HCT116 (cell line): ENCODE data around the gene KCTD1. TPM values are rescaled to one million over a fixed set of nuclear protein-coding genes. Genes with fewer than 3 reads are reported as not detected.

Experiments used
- ATAC-seq: fragments of 200-7000 bp; cut with Tn5 transposase; 2 replicates; pipeline ENCODE4 v1.9.1; 2020; ENCODE audit warnings: mild to moderate bottlenecking, moderate library complexity
- BruUV-seq: library from RNA; stranded (reverse); fragments of 400-500 nt; replicated peaks from 2 replicates; lab custom pipeline; 2021; lab: Mats Ljungman, UMichigan
- CTCF ChIA-PET: fragments of 300-600 bp; sonication (Branson Sonifier 250); formaldehyde crosslinking; loops from one replicate; lab custom pipeline; 2021; ENCODE audit warnings: antibody characterized with exemption; lab: Charles Lee
- POLR2A ChIA-PET: fragments of 300-600, 350-600 bp; sonication (Branson Sonifier 250); formaldehyde crosslinking; loops from one replicate; lab custom pipeline; 2021; ENCODE audit warnings: antibody characterized with exemption; lab: Charles Lee
- RAD21 ChIA-PET, 2 experiments: fragments of 300-600 bp; sonication (Branson Sonifier 250); formaldehyde crosslinking; loops; one replicate each; lab custom pipeline; 2023; ENCODE audit warnings: low total read pairs in 2 of 2; ENCODE audit not compliant: uncharacterized antibody in 2 of 2, unreplicated experiment in 2 of 2, low non-redundant PET in 1 of 2; lab: Charles Lee
- DNase-seq: peaks from one replicate; pipeline ENCODE4 v3.0.0-alpha.2; 2010; ENCODE audit warnings: low read depth, low spot score
- H2AFZ ChIP-seq: fragments of 200-600 bp; shearing (Covaris generic), sonication (generic); 2 replicates; pipeline ENCODE4 v1.6.1; 2017; ENCODE audit warnings: low read depth, mixed run types, mixed read lengths, antibody characterized with exemption, low read length; ENCODE audit not compliant: poor library complexity, severe bottlenecking
- H3K27ac ChIP-seq: 2 replicates; pipeline ENCODE4 v1.5.1; 2012; ENCODE audit warnings: low read depth, low read length
- H3K27me3 ChIP-seq: fragments of 200-600 bp; sonication (generic); 2 replicates; pipeline ENCODE4 v1.6.1; 2016; ENCODE audit warnings: mixed run types, low read length, mixed read lengths; ENCODE audit not compliant: insufficient read depth
- H3K36me3 ChIP-seq, 2 experiments: fragments of 200-500 bp in 1 of 2; fragments of 200-600 bp in 1 of 2; sonication (Bioruptor generic) in 1 of 2; sonication (generic) in 1 of 2; 2 replicates each; pipeline versions ENCODE4 v1.5.1 to v1.6.1; 2014 to 2016; ENCODE audit warnings: low read length in 2 of 2, inconsistent platforms in 1 of 2, mixed read lengths in 1 of 2, mixed run types in 1 of 2; ENCODE audit not compliant: insufficient read depth in 2 of 2, control insufficient read depth in 1 of 2
- H3K4me1 ChIP-seq, 2 experiments: fragments of 200-600 bp in 1 of 2; sonication (generic) in 1 of 2; 2 replicates each; pipeline versions ENCODE4 v1.5.1 to v1.6.1; 2012 to 2017; ENCODE audit warnings: low read length in 2 of 2, inconsistent platforms in 1 of 2, mild to moderate bottlenecking in 1 of 2, mixed read lengths in 1 of 2, mixed run types in 1 of 2, moderate library complexity in 1 of 2; ENCODE audit not compliant: insufficient read depth in 2 of 2, control insufficient read depth in 1 of 2
- H3K4me2 ChIP-seq: fragments of 200-600 bp; sonication (generic); 2 replicates; pipeline ENCODE4 v1.6.1; 2017; ENCODE audit warnings: mixed run types, low read length, mixed read lengths
- H3K4me3 ChIP-seq, 2 experiments: fragments of 200-600 bp in 1 of 2; sonication (generic) in 1 of 2; replicated peaks in 1 of 2; 2 replicates each; pipeline ENCODE4 v1.5.1; 2011 to 2016; ENCODE audit warnings: low read length in 2 of 2, control low read depth in 1 of 2, low read depth in 1 of 2, mild to moderate bottlenecking in 1 of 2, mixed read lengths in 1 of 2, mixed run types in 1 of 2
- H3K79me2 ChIP-seq: fragments of 200-600 bp; sonication (generic); 2 replicates; pipeline ENCODE4 v1.6.1; 2017; ENCODE audit warnings: mild to moderate bottlenecking, mixed run types, low read length, moderate library complexity, mixed read lengths; ENCODE audit not compliant: insufficient read depth
- H3K9ac ChIP-seq: fragments of 200-600 bp; sonication (generic); 2 replicates; pipeline ENCODE4 v1.6.1; 2016; ENCODE audit warnings: low read length, mixed read lengths
- H3K9me2 ChIP-seq: fragments of 200-600 bp; sonication (generic), shearing (Covaris generic); 2 replicates; pipeline ENCODE4 v1.6.1; 2017; ENCODE audit warnings: mixed run types, mild to moderate bottlenecking, moderate library complexity; ENCODE audit not compliant: insufficient read depth
- H3K9me3 ChIP-seq, 2 experiments: fragments of 200-500 bp in 1 of 2; fragments of 200-600 bp in 1 of 2; sonication (Bioruptor generic) in 1 of 2; sonication (generic) in 1 of 2; 2 replicates each; pipeline ENCODE4 v1.6.1; 2014 to 2017; ENCODE audit warnings: low read length in 2 of 2, mixed read lengths in 2 of 2, inconsistent platforms in 1 of 2, low read depth in 1 of 2, mild to moderate bottlenecking in 1 of 2, mixed run types in 1 of 2, moderate library complexity in 1 of 2; ENCODE audit not compliant: control insufficient read depth in 1 of 2, insufficient read depth in 1 of 2
- H4K20me1 ChIP-seq: fragments of 200-600 bp; sonication (generic), shearing (Covaris generic); 2 replicates; pipeline ENCODE4 v1.6.1; 2017; ENCODE audit warnings: mixed run types, mild to moderate bottlenecking, moderate library complexity; ENCODE audit not compliant: insufficient read depth
- CBX3 ChIP-seq: IDR thresholded peaks from 2 replicates; pipeline ENCODE4 v1.6.1; 2012; ENCODE audit warnings: low read depth
- CEBPB ChIP-seq: IDR thresholded peaks from 2 replicates; pipeline ENCODE4 v1.6.1; 2012; ENCODE audit warnings: low read depth
- EGR1 ChIP-seq: IDR thresholded peaks from 2 replicates; pipeline ENCODE4 v1.6.1; 2012; ENCODE audit warnings: low read depth
- ELF1 ChIP-seq: IDR thresholded peaks from 2 replicates; pipeline ENCODE4 v1.6.1; 2012; ENCODE audit warnings: low read depth, borderline replicate concordance
- EZH2 ChIP-seq: fragments of 200-600 bp; sonication (generic); IDR thresholded peaks from 2 replicates; pipeline ENCODE4 v1.6.1; 2017; ENCODE audit warnings: antibody characterized with exemption, mixed run types
- EZH2phosphoT487 ChIP-seq: fragments of 200-600 bp; IDR thresholded peaks from 2 replicates; pipeline ENCODE4 v1.6.1; 2018; ENCODE audit warnings: antibody characterized with exemption, borderline replicate concordance
- FOSL1 ChIP-seq: IDR thresholded peaks from 2 replicates; pipeline ENCODE4 v1.6.1; 2012; ENCODE audit warnings: low read depth
- JUND ChIP-seq: IDR thresholded peaks from 2 replicates; pipeline ENCODE4 v1.6.1; 2012
- POLR2AphosphoS5 ChIP-seq: IDR thresholded peaks from 2 replicates; pipeline ENCODE4 v1.6.1; 2011; ENCODE audit warnings: mild to moderate bottlenecking, low read depth, low read length, moderate library complexity
- RAD21 ChIP-seq: IDR thresholded peaks from 2 replicates; pipeline ENCODE4 v1.6.1; 2012; ENCODE audit warnings: low read depth, mild to moderate bottlenecking
- SIN3A ChIP-seq: IDR thresholded peaks from 2 replicates; pipeline ENCODE4 v1.6.1; 2012; ENCODE audit warnings: low read depth
- SRF ChIP-seq: IDR thresholded peaks from 2 replicates; pipeline ENCODE4 v1.6.1; 2012; ENCODE audit warnings: low read depth
- TCF7L2 ChIP-seq: IDR thresholded peaks from 2 replicates; pipeline ENCODE4 v1.7.0; 2011; ENCODE audit warnings: borderline replicate concordance, inconsistent platforms; ENCODE audit not compliant: insufficient read depth, insufficient read length; ENCODE audit errors: extremely low read depth
- YY1 ChIP-seq: IDR thresholded peaks from 2 replicates; pipeline ENCODE4 v1.6.1; 2011; ENCODE audit warnings: low read length, low read depth, moderate library complexity, mild to moderate bottlenecking; ENCODE audit not compliant: insufficient replicate concordance; ENCODE audit errors: extremely low read depth
- intact Hi-C: fragments of 100-400 bp; cut with micrococcal nuclease; formaldehyde crosslinking; loops from 2 replicates; pipeline ENCODE4 v1.10.0; 2022
- total RNA-seq: library from RNA; stranded (reverse); gene quantifications from one replicate; pipeline ENCODE4 v1.2.1, GENCODE V29; 2021; ENCODE audit not compliant: unreplicated experiment
- TF ChIP-seq, protein P1 (sequence below): IDR thresholded peaks from 2 replicates; pipeline ENCODE4 v1.6.1; 2012
- TF ChIP-seq, protein P2 (sequence below): IDR thresholded peaks from 2 replicates; pipeline ENCODE4 v1.6.1; 2011; ENCODE audit warnings: mild to moderate bottlenecking, low read length, moderate library complexity; ENCODE audit not compliant: insufficient replicate concordance; ENCODE audit errors: extremely low read depth

KCTD1 gene
- total RNA-seq, 1 experiment from 2014 or later = 16.8 TPM

DNA sequence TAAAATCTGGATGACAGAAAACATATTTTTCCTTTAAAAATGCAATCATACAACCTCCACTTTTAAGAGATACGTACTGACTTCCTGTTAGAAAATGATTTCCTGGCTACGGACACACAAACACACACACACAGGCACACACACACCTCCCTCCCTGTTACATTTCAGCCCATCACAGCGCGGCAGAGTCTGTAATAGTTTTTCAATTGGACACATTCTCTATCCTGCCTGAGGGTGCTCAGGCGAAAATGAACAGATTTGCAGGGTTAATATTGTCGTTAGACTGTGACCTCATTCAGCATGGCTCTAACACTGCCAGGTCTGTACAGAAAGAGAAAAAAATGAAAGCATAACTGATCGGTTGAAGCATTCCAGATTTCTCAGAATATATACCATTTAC, 45.0 kb downstream of the KCTD1 start:
- POLR2A ChIA-PET = no interaction called here

DNA sequence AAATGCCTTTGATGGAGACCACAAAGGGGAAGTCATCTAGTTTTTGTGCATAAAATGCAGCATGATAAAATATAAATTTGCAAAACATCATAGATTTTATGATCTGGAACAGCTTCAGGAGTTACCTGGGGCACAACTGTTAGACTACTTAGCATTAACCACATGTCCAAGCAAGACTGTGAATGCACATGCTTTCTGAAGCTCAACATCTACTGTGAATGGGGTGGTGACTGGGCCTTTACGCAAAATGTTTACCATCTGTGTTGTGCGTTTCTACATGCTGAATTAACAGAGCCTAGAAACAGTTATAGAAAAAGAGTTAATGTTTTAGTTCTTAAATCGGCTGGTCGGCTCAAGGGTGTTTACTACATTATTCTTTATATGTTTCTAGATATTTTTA, 45.5 kb downstream of the KCTD1 start:
- Histone ChIP-seq H3K9me2 (no peaks in the 10 kb centered on the region), H3K27ac (no peak overlapping the region), H3K4me3 (no peak overlapping the region), H2AFZ (no peak overlapping the region), H3K4me1 (no peaks in the 10 kb centered on the region), H3K4me2 (no peak overlapping the region), H3K79me2 (no peaks in the 10 kb centered on the region), H3K9me3 (no peaks in the 10 kb centered on the region), H4K20me1 (no peaks in the 10 kb centered on the region), H3K36me3 (no peaks in the 10 kb centered on the region), H3K9ac (no peak overlapping the region), H3K27me3 (no peaks in the 10 kb centered on the region)
- ChIA-PET CTCF (no interaction called here), RAD21 (no interaction called here), POLR2A (no interaction called here)
- no peak for TF ChIP-seq TCF7L2
- TF ChIP-seq SIN3A = no peak
- no peak for TF ChIP-seq FOSL1
- no peak for TF ChIP-seq ELF1
- no peak for TF ChIP-seq RAD21
- no peak for TF ChIP-seq YY1
- TF ChIP-seq EGR1 = no peak
- TF ChIP-seq EZH2 = no peak
- TF ChIP-seq POLR2AphosphoS5 = no peak
- TF ChIP-seq JUND = no peak
- TF ChIP-seq, protein P1, sequence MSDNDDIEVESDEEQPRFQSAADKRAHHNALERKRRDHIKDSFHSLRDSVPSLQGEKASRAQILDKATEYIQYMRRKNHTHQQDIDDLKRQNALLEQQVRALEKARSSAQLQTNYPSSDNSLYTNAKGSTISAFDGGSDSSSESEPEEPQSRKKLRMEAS = no peak
- no peak for TF ChIP-seq SRF
- TF ChIP-seq, protein P2, sequence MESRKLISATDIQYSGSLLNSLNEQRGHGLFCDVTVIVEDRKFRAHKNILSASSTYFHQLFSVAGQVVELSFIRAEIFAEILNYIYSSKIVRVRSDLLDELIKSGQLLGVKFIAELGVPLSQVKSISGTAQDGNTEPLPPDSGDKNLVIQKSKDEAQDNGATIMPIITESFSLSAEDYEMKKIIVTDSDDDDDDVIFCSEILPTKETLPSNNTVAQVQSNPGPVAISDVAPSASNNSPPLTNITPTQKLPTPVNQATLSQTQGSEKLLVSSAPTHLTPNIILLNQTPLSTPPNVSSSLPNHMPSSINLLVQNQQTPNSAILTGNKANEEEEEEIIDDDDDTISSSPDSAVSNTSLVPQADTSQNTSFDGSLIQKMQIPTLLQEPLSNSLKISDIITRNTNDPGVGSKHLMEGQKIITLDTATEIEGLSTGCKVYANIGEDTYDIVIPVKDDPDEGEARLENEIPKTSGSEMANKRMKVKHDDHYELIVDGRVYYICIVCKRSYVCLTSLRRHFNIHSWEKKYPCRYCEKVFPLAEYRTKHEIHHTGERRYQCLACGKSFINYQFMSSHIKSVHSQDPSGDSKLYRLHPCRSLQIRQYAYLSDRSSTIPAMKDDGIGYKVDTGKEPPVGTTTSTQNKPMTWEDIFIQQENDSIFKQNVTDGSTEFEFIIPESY = no peak
- TF ChIP-seq CEBPB = no peak
- ATAC-seq (no peak), DNase-seq (no peak)
- intact Hi-C loops = no loop called here
- no TSS peak for BruUV-seq

More for the DNA sequence above, 45.0 kb downstream of the KCTD1 start:
- no peaks in the 10 kb centered on the region for H3K36me3 ChIP-seq
- no peaks in the 10 kb centered on the region for H3K79me2 ChIP-seq
- no peak for ATAC-seq
- CTCF ChIA-PET = no interaction called here
- H3K9ac ChIP-seq = no peak overlapping the region
- no peaks in the 10 kb centered on the region for H4K20me1 ChIP-seq
- RAD21 ChIA-PET = no interaction called here
- H3K27me3 ChIP-seq = no peaks in the 10 kb centered on the region
- H3K4me2 ChIP-seq = no peak overlapping the region
- intact Hi-C loops = no loop called here
- TF ChIP-seq, protein P2 = no peak
- no peak for TF ChIP-seq POLR2AphosphoS5
- no peak for TF ChIP-seq EZH2phosphoT487
- no peak for TF ChIP-seq CEBPB
- no peak for TF ChIP-seq SRF
- TF ChIP-seq ELF1 = no peak
- TF ChIP-seq CBX3 = no peak
- TF ChIP-seq, all 23 proteins: peak for 0
- no peaks in the 10 kb centered on the region for H3K4me1 ChIP-seq
- no peak overlapping the region for H3K4me3 ChIP-seq
- no TSS peak for BruUV-seq
- DNase-seq = no peak
- H3K27ac ChIP-seq = no peak overlapping the region
- no peak overlapping the region for H2AFZ ChIP-seq
- no peaks in the 10 kb centered on the region for H3K9me2 ChIP-seq
- H3K9me3 ChIP-seq = no peaks in the 10 kb centered on the region
